HepG2 (cell line): Measurements from ENCODE around the gene TDRD9. TPM values are rescaled to one million over a fixed set of nuclear protein-coding genes. Genes with fewer than 3 reads are reported as not detected.

Experiments
- ATAC-seq: fragments of 200-7000 bp; cut with Tn5 transposase; 3 replicates; pipeline ENCODE4 v1.9.1; 2020; ENCODE audit warnings: mild to moderate bottlenecking, moderate library complexity
- BruUV-seq: library from RNA; stranded (reverse); fragments of 400-500 nt; replicated peaks from 2 replicates; lab custom pipeline; 2021; lab: Mats Ljungman, UMichigan
- CTCF ChIA-PET: fragments of 300-600 bp; formaldehyde crosslinking; extraction: SDS; loops from one replicate; lab custom pipeline; 2021; ENCODE audit warnings: low total read pairs, inconsistent platforms, low intra/inter-chr PET ratio; lab: Yijun Ruan, JAX
- POLR2A ChIA-PET: fragments of 350-600 bp; sonication (Branson Sonifier 250); formaldehyde crosslinking; loops from one replicate; lab custom pipeline; 2020; ENCODE audit warnings: antibody characterized with exemption, inconsistent platforms; lab: Yijun Ruan, JAX
- DNase-seq: peaks from one replicate; pipeline ENCODE4 v3.0.0-alpha.2; 2015; ENCODE audit warnings: low spot score
- FAIRE-seq: peaks from 3 replicates; lab custom pipeline; 2011; peaks lifted over from hg19 to GRCh38; lab: Jason Lieb, UNC
- H2AFZ ChIP-seq: one replicate; pipeline ENCODE4 v1.6.1; 2011; ENCODE audit warnings: low read length, inconsistent platforms
- H3K27ac ChIP-seq: fragments of 300-600 bp; 3 replicates; pipeline ENCODE4 v1.8.0; 2011; ENCODE audit warnings: mixed run types, mild to moderate bottlenecking, mixed read lengths, low read length, inconsistent platforms; ENCODE audit not compliant: insufficient read depth; ENCODE audit errors: extremely low read length
- H3K27me3 ChIP-seq, 2 experiments: fragments of 200-600 bp in 1 of 2; 2 replicates in 1 of 2; 3 replicates in 1 of 2; pipeline versions ENCODE4 v1.6.0 to v1.8.0; 2011; ENCODE audit warnings: low read length in 2 of 2, mild to moderate bottlenecking in 2 of 2, moderate library complexity in 2 of 2, inconsistent platforms in 1 of 2; ENCODE audit not compliant: insufficient read depth in 2 of 2, control insufficient read depth in 1 of 2
- H3K36me3 ChIP-seq, 2 experiments: fragments of 200-600 bp in 1 of 2; replicated peaks in 1 of 2; 2 replicates in 1 of 2; 3 replicates in 1 of 2; pipeline versions ENCODE4 v1.5.1 to v1.8.0; 2011; ENCODE audit warnings: low read length in 2 of 2, inconsistent platforms in 1 of 2; ENCODE audit not compliant: insufficient read depth in 2 of 2, control insufficient read depth in 1 of 2
- H3K4me1 ChIP-seq: 2 replicates; pipeline ENCODE4 v1.5.1; 2012; ENCODE audit warnings: low read length, inconsistent platforms; ENCODE audit not compliant: insufficient read depth
- H3K4me2 ChIP-seq: 2 replicates; pipeline ENCODE4 v1.6.0; 2011; ENCODE audit warnings: low read depth, low read length, inconsistent platforms
- H3K4me3 ChIP-seq, 3 experiments: fragments of 200-600 bp in 1 of 3; sonication (generic), shearing (Covaris generic) in 1 of 3; replicated peaks in 1 of 3; 2 replicates each; pipeline ENCODE4 v1.5.1; 2011 to 2016; ENCODE audit warnings: low read length in 3 of 3, inconsistent platforms in 2 of 3, low read depth in 2 of 3, mild to moderate bottlenecking in 2 of 3, control low read depth in 1 of 3, mixed read lengths in 1 of 3; ENCODE audit not compliant: insufficient read depth in 1 of 3
- H3K79me2 ChIP-seq: one replicate; pipeline ENCODE4 v1.6.1; 2011; ENCODE audit warnings: low read length, inconsistent platforms; ENCODE audit not compliant: insufficient read depth
- H3K9ac ChIP-seq: 2 replicates; pipeline ENCODE4 v1.6.0; 2011; ENCODE audit warnings: mild to moderate bottlenecking, low read depth, low read length, inconsistent platforms; ENCODE audit not compliant: insufficient read depth
- H3K9me3 ChIP-seq: 2 replicates; pipeline ENCODE4 v1.5.1; 2012; ENCODE audit warnings: mild to moderate bottlenecking, low read length
- H4K20me1 ChIP-seq: 2 replicates; pipeline ENCODE4 v1.6.0; 2011; ENCODE audit warnings: inconsistent platforms, mild to moderate bottlenecking, low read length, moderate library complexity; ENCODE audit not compliant: insufficient read depth
- AGO2 ChIP-seq: fragments of 200-400 bp; formaldehyde crosslinking; optimal IDR thresholded peaks from 2 replicates; pipeline ENCODE3; 2017; ENCODE audit warnings: mild to moderate bottlenecking, low read depth, low read length, moderate library complexity
- MTA1 ChIP-seq: sonication (generic); formaldehyde crosslinking; IDR thresholded peaks from 2 replicates; pipeline ENCODE4 v1.4.0; 2020; ENCODE audit warnings: missing genetic modification reagents, mild to moderate bottlenecking, borderline replicate concordance
- SRSF9 ChIP-seq: fragments of 200-400 bp; formaldehyde crosslinking; IDR thresholded peaks from 2 replicates; pipeline ENCODE4 v1.6.1; 2018; ENCODE audit warnings: borderline replicate concordance, mild to moderate bottlenecking, low read depth, low read length; ENCODE audit not compliant: insufficient read depth, poor library complexity, severe bottlenecking
- ZNF441 ChIP-seq: sonication (generic); formaldehyde crosslinking; IDR thresholded peaks from 2 replicates; pipeline ENCODE4 v1.7.0; 2021; ENCODE audit warnings: missing genetic modification reagents, borderline replicate concordance
- ZNF577 ChIP-seq: sonication (generic); formaldehyde crosslinking; IDR thresholded peaks from 2 replicates; pipeline ENCODE4 v1.4.0; 2020; ENCODE audit warnings: mild to moderate bottlenecking, low read depth, missing genetic modification reagents, borderline replicate concordance
- WGBS: methylation state at CpG from one replicate; pipeline ENCODE4 v1.1.6; 2017; ENCODE audit warnings: low lambda C conversion rate; 5-methylcytosine and 5-hydroxymethylcytosine counted together
- in situ Hi-C: cut with HindIII; loops from 2 replicates; pipeline ENCODE4 v1.10.0; 2017; ENCODE audit warnings: low pct_unique_long_range_greater_than_20kb; ENCODE audit not compliant: extremely low pct_ligation_motif_present
- intact Hi-C: fragments of 100-400 bp; cut with micrococcal nuclease; formaldehyde crosslinking; loops from one replicate; pipeline ENCODE4 v1.10.0; 2022; ENCODE audit not compliant: unreplicated experiment
- polyA plus RNA-seq, 8 experiments: library from polyadenylated mRNA; depleted of rRNA in 3 of 8; stranded (reverse) in 7 of 8; unstranded in 1 of 8; fragments of >200 nt; fragmentation: Illumina TruSeq in 4 of 8; extraction: Trizol in 4 of 8; gene quantifications; 2 replicates each; pipeline versions ENCODE4 v1.2.1 to v1.2.3, GENCODE V29; 2011 to 2016; ENCODE audit warnings: low read depth in 4 of 8, missing spikeins in 1 of 8, mixed read lengths in 1 of 8; ENCODE audit not compliant: insufficient read depth in 1 of 8
- total RNA-seq, 5 experiments: library from RNA; depleted of rRNA; stranded (reverse); fragments of >200 nt; fragmentation: Illumina TruSeq; extraction: Trizol; gene quantifications; 2 replicates each; pipeline ENCODE4 v1.2.3, GENCODE V29; 2016; ENCODE audit warnings: low read depth in 1 of 5
- TF ChIP-seq, protein P1 (sequence below): sonication (generic); formaldehyde crosslinking; IDR thresholded peaks from 2 replicates; pipeline ENCODE4 v1.5.0; 2020; ENCODE audit warnings: missing genetic modification reagents, mild to moderate bottlenecking, borderline replicate concordance
- TF ChIP-seq, protein P2 (sequence below): sonication (generic); formaldehyde crosslinking; IDR thresholded peaks from 2 replicates; pipeline ENCODE4 v1.8.1; 2022; ENCODE audit warnings: low read depth, mild to moderate bottlenecking, missing genetic modification reagents
- TF ChIP-seq, protein P3 (sequence below): sonication (generic); formaldehyde crosslinking; IDR thresholded peaks from 2 replicates; pipeline ENCODE4 v1.4.0; 2020; ENCODE audit warnings: missing genetic modification reagents, borderline replicate concordance
- TF ChIP-seq, protein P4 (sequence below): sonication (generic); formaldehyde crosslinking; IDR thresholded peaks from 2 replicates; pipeline ENCODE4 v1.4.0; 2020; ENCODE audit warnings: missing genetic modification reagents, borderline replicate concordance

The TDRD9 gene
- total and polyA plus RNA-seq, 2 of the 13 experiments (the other 11 are each of a cell fraction or from before 2014, with no cell fraction given): not detected

DNA sequence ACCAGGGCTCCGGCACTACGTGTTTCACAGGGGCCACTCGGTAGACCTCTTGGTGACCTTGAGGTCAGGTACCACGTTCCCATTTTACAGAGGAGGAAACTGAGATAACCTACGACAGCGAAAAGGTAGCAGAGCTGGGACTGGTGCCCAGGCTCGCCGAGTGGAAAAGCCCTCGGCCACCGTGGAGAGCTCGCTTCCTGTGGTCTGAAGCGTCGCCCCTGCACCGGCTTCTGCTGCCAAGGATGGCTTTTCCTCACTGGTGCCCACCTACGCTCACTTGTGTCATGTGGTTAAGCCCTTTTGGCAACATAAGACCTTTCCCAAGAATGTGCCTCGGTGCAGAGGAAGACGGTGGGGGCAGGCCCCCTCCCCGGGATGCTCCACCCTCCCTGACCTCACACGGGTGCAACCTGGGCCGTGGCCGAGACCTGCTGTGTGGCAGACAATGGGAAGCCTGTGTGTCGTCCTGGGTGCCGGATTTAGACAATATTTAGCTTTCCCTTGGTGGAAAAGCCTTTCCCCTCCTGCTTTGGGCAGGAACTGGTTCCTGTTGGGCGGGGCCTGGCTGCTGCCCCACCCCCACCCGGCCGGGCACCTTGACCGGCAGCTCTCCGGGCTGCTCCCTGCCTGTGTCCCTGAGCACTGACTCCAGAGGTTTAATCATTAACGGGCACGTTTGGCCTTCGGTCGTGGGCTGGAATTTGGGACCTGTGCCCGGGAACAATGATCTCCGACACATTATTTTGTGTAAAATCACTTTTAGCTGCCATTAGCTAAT, 48.5 kb upstream of the TDRD9 start:
- H3K27ac ChIP-seq: peak overlapping the region; percentile 98
- in situ Hi-C loops: no loop called here
- H3K36me3 ChIP-seq: peaks cover 0 to 5% of the 10 kb centered on the region in 2 experiments; a peak in 1 of 5 replicates
- WGBS: 2% methylated on average over 31 of the region's 34 CpGs
- H3K79me2 ChIP-seq: peaks cover 15% of the 10 kb centered on the region
- H2AFZ ChIP-seq: peak overlapping the region; percentile 65
- H3K4me3 ChIP-seq: peak overlapping the region; percentile 54 to 78 (median 61)
- H3K4me1 ChIP-seq: peaks cover 62% of the 10 kb centered on the region
- FAIRE-seq: peak; percentile 97
- H3K4me2 ChIP-seq: peak overlapping the region; percentile 94
- ChIA-PET CTCF (no interaction called here), POLR2A (interaction anchor here (0.9 to 5.5 kb wide), 20 partner anchors 11 to 354 kb away, joined by 3 to 195 read pairs (median 6); partner anchors contain the start of genes PPP1R13B, XRCC3 and ZFYVE21)
- no peaks in the 10 kb centered on the region; a peak in 1 of 5 replicates for H3K27me3 ChIP-seq
- BruUV-seq: TSS peak; percentile 77
- no peaks in the 10 kb centered on the region for H4K20me1 ChIP-seq
- ATAC-seq: peak; percentile 84
- no peaks in the 10 kb centered on the region for H3K9me3 ChIP-seq
- DNase-seq: peak; percentile 97
- peak overlapping the region; percentile 86 for H3K9ac ChIP-seq
- intact Hi-C loops: no loop called here
- TF ChIP-seq, protein P1, sequence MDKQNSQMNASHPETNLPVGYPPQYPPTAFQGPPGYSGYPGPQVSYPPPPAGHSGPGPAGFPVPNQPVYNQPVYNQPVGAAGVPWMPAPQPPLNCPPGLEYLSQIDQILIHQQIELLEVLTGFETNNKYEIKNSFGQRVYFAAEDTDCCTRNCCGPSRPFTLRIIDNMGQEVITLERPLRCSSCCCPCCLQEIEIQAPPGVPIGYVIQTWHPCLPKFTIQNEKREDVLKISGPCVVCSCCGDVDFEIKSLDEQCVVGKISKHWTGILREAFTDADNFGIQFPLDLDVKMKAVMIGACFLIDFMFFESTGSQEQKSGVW (CRISPR knock-in tag): no peak
- TF ChIP-seq, protein P2, sequence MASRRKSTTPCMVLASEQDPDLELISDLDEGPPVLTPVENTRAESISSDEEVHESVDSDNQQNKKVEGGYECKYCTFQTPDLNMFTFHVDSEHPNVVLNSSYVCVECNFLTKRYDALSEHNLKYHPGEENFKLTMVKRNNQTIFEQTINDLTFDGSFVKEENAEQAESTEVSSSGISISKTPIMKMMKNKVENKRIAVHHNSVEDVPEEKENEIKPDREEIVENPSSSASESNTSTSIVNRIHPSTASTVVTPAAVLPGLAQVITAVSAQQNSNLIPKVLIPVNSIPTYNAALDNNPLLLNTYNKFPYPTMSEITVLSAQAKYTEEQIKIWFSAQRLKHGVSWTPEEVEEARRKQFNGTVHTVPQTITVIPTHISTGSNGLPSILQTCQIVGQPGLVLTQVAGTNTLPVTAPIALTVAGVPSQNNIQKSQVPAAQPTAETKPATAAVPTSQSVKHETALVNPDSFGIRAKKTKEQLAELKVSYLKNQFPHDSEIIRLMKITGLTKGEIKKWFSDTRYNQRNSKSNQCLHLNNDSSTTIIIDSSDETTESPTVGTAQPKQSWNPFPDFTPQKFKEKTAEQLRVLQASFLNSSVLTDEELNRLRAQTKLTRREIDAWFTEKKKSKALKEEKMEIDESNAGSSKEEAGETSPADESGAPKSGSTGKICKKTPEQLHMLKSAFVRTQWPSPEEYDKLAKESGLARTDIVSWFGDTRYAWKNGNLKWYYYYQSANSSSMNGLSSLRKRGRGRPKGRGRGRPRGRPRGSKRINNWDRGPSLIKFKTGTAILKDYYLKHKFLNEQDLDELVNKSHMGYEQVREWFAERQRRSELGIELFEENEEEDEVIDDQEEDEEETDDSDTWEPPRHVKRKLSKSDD (CRISPR knock-in tag): no peak
- TF ChIP-seq, protein P3, sequence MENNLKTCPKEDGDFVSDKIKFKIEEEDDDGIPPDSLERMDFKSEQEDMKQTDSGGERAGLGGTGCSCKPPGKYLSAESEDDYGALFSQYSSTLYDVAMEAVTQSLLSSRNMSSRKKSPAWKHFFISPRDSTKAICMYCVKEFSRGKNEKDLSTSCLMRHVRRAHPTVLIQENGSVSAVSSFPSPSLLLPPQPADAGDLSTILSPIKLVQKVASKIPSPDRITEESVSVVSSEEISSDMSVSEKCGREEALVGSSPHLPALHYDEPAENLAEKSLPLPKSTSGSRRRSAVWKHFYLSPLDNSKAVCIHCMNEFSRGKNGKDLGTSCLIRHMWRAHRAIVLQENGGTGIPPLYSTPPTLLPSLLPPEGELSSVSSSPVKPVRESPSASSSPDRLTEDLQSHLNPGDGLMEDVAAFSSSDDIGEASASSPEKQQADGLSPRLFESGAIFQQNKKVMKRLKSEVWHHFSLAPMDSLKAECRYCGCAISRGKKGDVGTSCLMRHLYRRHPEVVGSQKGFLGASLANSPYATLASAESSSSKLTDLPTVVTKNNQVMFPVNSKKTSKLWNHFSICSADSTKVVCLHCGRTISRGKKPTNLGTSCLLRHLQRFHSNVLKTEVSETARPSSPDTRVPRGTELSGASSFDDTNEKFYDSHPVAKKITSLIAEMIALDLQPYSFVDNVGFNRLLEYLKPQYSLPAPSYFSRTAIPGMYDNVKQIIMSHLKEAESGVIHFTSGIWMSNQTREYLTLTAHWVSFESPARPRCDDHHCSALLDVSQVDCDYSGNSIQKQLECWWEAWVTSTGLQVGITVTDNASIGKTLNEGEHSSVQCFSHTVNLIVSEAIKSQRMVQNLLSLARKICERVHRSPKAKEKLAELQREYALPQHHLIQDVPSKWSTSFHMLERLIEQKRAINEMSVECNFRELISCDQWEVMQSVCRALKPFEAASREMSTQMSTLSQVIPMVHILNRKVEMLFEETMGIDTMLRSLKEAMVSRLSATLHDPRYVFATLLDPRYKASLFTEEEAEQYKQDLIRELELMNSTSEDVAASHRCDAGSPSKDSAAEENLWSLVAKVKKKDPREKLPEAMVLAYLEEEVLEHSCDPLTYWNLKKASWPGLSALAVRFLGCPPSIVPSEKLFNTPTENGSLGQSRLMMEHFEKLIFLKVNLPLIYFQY (CRISPR knock-in tag): no peak
- TF ChIP-seq AGO2 (peak; percentile 37), SRSF9 (no peak), MTA1 (CRISPR knock-in tag) (peak; percentile 86; the same call in 1 of the 2 replicates), ZNF577 (CRISPR knock-in tag) (no peak), ZNF441 (CRISPR knock-in tag) (peak; percentile 94)
- TF ChIP-seq, protein P4, sequence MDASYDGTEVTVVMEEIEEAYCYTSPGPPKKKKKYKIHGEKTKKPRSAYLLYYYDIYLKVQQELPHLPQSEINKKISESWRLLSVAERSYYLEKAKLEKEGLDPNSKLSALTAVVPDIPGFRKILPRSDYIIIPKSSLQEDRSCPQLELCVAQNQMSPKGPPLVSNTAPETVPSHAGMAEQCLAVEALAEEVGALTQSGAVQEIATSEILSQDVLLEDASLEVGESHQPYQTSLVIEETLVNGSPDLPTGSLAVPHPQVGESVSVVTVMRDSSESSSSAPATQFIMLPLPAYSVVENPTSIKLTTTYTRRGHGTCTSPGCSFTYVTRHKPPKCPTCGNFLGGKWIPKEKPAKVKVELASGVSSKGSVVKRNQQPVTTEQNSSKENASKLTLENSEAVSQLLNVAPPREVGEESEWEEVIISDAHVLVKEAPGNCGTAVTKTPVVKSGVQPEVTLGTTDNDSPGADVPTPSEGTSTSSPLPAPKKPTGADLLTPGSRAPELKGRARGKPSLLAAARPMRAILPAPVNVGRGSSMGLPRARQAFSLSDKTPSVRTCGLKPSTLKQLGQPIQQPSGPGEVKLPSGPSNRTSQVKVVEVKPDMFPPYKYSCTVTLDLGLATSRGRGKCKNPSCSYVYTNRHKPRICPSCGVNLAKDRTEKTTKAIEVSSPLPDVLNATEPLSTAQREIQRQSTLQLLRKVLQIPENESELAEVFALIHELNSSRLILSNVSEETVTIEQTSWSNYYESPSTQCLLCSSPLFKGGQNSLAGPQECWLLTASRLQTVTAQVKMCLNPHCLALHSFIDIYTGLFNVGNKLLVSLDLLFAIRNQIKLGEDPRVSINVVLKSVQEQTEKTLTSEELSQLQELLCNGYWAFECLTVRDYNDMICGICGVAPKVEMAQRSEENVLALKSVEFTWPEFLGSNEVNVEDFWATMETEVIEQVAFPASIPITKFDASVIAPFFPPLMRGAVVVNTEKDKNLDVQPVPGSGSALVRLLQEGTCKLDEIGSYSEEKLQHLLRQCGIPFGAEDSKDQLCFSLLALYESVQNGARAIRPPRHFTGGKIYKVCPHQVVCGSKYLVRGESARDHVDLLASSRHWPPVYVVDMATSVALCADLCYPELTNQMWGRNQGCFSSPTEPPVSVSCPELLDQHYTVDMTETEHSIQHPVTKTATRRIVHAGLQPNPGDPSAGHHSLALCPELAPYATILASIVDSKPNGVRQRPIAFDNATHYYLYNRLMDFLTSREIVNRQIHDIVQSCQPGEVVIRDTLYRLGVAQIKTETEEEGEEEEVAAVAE (CRISPR knock-in tag): peak; percentile 61; the same call in 1 of the 2 replicates
